NCI-H1105 (cell line): Measurements from ENCODE around the gene SMYD3.

Source experiments
- DNase-seq: peaks from one replicate; lab custom pipeline; 2025; lab: John Stamatoyannopoulos, UW

The SMYD3 gene

DNA sequence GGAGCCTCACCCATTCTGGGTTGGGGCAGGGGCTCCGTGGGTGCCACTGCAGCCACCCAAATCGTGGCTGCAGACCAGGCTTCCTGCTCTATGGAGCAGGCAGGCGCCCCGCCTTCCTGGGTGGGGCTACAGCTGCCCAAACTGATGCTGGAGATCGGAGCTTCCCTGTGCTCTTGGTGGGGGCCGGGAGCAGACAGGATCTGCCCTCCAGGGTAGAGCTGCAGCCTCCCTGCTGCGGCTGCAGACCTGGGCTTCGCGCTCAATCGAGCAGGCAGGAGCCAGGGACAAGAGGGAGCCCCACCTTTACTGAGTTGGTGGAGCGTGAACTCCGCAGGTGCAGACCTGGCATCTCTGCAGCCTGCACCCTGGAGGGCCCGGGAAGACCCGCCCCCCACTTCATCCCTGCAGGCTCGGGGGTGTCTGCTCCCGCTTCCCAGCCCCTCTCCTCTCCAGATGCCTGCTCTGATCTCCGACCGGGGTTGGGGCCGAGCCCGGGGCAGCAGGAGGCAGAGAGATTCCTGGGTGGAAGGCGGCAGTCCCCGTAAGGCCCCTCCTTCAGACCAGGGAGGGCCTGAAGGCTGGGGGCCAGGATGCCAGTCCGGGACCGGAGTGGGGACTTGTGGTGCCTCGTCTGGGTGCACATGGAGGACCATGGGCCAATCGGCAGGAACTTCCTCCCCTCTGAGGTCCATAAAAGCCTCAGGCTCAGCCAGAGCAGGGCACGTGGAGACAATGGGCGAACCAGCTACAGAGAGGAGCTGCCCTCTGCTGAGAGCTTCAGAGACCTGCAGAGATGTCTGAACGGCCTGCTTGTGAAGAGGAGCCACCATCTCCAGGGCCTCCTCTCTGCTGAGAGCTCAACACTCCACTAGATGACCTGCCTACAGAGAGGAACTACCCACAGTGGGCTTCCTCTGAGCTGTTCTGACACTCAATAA, 359.3 kb downstream of the SMYD3 start:
- no peak for DNase-seq

DNA sequence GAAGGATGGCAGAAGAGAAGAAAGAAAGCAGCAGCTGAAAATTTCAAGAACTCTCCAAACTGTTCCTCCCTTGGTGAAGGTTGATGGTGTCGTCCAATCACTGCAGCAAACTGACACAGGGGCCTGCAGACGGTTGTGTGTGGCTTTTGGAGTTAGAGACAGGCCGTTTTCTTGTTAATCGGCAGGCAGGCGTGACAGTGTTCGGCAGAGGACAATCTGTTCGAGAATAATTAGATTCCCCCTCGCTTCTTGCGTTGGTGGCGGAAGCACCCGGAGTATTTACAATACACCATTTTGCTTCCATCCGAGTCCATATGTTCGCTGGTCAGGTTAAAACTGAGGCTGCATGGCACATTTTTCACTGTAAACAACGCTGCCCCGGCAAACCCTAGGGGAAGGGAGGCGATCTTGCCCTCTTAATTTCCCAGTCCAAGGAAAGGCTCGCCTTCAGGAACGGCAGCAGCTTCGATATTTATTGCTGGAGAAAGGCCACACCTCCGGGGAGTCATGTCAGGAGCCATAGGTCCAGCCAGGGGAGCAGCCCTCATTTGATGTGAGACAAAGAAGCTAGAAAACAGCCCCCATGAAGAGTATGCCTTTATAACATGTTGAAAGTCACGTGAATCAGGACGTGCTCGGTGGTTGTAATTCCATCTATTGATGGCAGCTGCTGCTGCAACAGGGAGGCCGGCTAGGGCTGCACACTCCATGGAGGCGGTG, 360.1 kb downstream of the SMYD3 start:
- no peak for DNase-seq

DNA sequence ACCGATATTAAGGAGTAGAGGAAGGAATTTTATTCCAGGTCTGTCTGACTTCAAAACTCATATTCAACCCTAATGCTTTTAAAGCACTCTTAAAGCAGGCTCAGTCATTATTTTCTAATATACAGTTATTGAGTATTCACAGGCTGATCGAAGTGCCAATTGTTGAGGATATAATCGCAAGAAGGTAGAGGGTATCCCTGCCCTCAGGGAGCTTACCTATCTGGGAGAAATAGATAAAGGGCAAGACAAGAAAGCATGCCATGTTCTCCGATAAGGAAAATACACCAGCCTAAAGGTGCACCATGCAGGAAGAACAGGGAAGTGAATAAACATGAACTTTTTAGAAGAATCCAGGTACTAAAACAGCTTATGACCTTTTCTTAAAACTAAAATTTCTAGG, 361.2 kb downstream of the SMYD3 start:
- no peak for DNase-seq

DNA sequence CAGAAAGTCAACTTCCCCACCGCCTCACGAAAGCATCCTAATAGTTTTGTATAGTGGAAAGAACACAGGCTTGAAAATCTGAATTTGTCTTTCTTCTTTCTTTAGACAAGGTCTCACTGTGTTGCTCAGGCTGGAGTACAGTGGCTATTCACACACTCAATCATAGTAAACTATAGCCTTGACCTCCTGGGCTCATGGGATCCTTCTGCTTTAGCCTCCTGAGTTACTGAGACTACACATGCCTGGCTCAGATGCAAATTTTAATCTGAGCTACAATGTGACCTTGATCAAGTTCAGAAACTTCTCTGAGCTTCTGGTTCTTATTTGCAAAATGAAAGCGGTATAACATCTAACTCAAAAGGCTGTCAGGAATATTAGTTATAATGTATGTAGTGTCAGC, 362.1 kb downstream of the SMYD3 start:
- no peak for DNase-seq

DNA sequence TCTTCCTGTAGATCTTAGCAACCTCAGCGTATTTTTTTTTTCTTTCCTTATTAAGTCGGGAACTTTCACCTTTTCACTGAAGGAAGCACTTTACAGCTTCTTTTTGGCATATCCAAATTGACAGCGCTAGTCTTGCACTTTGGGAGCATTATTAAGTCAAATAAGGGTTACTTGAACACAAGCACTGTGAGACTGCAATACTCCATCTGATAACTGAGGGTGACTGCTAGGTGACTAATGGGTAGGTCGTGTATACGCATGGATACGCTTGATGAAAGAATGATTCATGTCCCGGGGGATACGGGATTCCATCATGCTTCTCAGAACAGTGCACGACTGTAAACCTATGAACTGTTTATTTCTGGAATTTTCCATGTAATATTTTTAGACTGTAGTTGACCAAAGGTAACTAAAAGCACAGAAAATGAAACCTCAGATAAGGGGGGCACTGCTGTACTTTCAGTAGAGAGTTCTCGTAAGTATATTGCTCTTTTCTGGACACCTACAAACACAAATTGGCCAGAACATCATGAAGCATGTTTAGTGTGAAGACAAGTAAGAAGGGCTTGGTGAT, 364.7 kb downstream of the SMYD3 start:
- no peak for DNase-seq

DNA sequence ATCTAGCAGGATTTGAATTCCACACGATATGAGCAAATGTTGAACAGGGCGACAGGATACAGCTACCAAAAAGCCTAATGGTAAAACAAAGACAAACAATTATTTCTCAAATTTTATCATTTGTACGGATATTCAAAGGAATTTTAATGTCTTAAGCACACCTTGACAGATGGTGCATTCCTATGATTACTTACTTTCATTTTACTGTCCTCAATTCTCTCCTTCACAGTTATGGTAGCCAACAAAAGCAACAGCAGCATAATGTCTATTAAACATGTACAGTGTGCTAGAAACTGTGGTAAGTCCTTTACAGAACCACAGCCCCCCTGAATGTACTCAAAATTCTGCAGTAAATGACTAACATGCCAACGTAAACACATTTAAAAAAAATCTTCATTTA, 365.8 kb downstream of the SMYD3 start:
- no peak for DNase-seq

DNA sequence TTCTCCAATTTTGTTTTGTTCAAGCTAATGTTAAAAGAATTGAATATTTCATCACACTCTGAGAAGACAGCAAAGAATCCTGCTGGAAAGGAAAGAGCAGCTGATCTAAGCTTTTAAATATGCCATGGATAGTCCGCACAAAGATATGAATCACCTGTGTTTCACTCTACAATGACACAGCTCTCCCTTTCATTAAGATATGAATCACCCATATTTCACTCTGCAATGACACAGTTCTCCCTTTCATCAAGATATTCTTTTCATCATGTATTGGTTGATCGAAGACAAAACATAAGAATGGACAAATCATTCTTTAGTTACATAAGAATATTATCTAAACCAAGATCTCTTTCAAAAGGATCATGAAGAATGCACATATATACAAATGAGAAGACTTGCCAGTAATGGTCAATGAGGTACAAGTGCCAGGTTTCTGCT, 367.3 kb downstream of the SMYD3 start:
- DNase-seq = no peak

DNA sequence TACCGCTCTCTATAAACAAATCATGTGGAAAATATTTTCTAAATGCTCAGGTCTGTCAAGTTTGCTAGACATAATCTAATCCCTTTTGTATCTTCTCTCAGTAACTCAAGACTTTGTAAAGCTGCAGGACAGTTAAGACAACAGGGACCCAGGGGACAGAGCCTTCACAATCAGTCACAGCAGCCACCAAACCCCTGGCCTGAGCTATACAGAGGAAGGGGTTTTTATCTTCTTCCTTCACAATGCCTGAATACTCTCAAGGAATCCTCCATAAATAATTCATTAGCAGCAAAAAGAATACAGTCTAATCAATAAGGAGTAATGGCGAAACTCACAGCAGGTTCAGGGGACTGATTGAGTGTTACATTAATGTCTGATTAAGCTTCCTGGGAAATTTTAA, 368.3 kb downstream of the SMYD3 start:
- DNase-seq = no peak

DNA sequence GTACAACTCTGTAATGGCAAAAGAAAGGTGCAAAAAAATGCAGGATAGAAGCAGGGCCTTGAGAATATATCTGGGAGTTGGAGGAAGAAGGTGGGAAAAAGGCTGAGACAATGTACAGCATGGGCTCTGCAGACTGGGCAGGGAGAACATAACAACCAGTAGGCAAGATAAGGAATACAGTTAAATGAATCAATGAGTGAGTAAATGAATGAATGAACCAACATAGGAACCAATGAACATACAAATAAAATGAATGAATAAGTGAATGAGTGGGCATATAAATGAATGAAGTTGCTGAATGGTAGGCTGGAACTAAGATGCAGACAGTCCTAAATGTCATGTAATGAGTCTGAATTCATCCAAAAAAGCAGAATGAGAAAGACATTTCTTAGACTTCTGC, 370.6 kb downstream of the SMYD3 start:
- no peak for DNase-seq

DNA sequence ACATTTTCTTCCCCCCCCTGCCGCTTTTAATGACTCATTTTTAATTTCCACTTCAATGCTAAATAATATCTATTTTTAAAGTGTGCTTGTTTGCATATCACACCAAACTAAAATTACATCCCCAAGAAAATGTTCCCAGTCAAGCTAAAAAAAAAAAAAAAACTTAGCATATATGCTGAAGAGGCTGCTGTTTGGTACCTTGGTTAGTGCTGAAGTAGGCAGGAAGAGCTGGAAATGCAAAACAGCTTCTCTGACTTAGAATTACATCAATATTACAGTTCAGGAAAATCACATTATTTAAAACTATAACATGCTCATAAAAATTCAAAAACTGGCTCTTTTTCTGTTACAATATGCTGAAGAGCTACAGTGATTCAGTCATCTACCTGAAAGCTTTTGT, 372.3 kb downstream of the SMYD3 start:
- DNase-seq = no peak

DNA sequence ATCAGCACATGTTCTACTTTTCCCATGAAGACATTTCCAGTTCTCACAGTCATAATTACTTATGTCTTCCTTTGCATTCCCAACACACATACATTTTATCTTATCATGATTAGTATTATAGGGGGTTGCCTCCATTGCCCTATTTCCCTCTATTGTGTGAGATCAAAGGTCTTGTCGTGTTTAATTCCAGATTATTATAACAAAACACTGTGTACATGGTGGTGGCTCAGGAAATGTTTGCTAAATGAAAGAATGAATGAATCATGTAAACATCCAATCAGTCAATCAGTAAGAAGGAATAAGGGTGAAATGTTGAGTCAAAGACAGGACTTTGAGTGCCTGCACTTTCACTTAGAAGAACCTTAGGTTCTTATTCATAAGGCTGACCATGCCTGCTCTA, 376.0 kb downstream of the SMYD3 start:
- no peak for DNase-seq

DNA sequence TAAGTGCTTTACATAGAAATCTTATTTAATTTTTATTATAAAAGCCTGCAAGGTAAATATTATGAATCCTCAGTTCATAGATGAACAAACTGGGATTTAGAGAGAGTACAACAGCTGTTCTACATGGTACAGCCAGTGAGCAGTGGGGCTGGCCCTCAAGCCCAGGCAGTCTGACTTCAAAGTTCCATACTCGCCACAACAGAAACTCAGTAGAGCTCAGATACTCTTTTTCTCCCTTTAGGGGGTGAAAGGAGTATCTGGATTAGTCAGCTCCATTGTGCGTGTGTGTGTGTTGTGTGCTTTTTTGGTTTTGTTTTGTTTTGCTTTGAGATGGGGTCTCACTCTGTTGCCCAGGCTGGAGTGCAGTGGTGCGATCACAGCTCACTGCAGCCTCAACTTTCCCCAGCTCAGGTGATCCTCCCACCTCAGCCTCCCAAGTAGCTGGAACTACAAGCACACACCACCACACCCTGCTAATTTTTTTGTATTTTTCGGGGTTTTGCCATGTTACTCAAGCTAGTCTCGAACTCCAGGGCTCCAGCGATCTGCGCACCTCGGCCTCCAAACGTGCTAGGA, 378.5 kb downstream of the SMYD3 start:
- no peak for DNase-seq

DNA sequence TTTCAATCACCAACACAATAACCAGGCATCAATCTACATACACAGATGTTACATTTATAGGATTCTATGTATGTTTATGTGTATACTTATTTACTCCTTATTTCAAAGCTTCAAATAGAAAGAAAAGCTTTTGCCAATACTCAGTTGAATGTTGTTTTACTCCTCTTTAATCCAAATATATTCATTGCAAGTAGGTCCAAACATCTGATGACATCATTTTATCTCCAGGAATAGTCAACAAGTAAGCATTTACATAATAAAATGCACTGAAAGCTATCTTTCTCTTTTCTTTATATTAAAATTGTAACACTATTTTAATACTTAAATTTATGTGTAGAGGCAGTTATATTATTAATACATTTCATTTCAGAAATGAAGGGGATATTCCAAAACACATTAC, 380.5 kb downstream of the SMYD3 start:
- DNase-seq = no peak

DNA sequence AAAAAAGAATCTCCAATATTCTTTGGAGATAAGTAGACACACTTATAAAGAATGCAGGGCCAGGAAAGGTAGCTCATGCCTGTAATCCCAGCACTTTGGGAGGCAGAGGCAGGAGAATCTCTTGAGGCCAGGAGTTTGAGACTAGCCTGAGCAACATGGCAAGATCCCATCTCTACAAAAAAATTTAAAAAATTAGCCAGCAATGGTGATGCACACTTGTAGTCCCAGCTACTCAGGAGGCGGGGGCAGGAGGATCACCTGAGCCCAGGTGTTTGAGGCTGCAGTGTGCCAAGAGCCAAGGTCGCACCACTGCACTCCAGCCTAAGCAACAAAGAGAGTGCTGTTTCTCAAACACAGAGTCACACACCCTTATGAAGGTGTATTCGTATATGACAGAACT, 385.0 kb downstream of the SMYD3 start:
- DNase-seq = no peak

DNA sequence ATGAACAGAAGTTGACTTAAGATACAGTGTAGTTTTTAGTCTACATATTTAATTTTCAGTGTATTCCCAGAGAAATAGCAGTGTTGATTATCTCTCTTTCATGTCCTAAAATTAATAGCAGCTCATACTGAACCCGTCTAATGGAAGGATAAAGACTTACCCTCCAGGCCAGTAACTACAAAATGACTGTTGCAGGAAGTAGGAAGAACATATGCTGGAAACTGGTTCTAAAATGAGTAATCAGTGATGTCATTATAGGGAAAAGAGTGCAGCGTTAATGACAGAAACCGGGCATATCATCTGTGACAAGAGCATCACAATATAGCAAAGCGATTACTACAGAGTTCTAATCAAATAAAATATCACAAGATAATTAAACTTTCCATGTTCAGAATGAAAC, 385.5 kb downstream of the SMYD3 start:
- no peak for DNase-seq

DNA sequence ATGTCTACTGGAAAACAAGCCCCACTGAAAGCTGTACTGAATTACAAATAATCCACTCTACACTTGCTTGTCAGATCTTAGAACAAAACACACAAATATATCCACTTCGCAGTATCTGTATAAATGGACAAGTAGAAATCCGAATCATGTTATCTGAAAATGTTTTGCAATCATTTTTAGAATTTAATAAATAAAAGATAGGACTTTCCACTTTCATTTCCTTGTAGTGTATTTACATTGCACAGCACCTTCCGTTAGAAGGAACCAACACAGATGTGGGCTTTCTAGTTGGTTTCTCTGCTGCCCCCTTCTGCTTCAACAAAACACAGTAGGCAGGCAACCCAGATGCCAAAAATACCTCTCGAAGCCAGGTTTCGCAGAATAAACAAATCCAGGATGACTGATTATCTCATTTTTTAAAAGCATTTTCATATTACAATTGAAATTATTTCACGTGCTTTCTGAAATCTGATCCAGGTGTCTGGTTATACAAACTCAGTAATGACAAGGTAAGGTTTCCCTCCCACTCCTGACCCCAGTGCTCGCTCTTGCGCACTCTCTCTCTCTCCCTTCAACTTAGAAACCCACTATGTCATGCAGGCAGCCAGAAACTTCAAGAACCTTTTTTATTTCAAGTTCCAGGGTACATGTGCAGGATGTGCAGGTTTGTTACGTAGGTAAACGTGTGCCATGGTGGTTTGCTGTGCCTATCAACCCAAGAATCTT, 389.9 kb downstream of the SMYD3 start:
- DNase-seq = no peak

DNA sequence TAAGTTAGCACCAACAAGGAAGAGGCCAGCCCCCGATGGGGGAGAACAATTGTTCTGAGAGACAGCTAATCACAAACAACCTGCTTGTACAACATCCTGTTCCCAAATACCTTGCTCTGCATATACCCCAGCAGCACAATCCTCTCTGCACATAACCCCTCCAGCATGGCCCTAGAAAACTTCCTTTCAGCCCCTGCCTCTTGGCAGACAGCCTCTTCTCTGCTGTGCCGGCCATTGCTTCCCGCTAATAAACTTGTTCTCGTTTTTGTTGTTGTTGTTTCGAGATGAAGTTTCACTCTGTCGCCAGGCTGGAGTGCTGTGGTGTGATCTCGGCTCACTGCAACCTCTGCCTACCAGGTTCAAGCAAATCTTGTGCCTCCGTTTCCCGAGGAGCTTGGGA, 392.7 kb downstream of the SMYD3 start:
- DNase-seq = no peak

DNA sequence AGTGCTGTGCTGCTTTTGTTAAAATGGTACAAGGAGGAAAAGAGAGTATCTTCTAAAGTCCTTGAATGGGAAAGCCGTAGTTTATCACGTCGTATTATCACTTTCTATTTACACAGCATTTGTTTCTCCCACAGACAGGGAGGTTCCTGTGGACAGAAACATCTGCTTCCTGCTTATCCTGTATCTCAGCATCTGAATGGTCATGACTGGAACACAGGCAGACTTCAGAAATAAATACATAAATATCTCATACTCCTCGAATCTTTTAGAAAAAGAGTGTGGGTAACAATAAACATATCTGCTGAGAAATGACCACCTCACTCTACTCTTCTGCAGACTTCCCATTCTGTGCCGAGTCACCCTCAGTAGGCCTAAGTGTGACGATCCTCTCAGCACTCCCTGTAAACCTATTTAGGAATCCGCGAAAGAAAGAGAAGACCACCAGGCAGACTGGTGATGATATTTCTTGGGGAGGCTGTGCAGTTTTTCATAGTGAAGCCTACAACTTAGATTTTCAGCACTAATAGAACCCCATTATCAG, 393.5 kb downstream of the SMYD3 start:
- no peak for DNase-seq

DNA sequence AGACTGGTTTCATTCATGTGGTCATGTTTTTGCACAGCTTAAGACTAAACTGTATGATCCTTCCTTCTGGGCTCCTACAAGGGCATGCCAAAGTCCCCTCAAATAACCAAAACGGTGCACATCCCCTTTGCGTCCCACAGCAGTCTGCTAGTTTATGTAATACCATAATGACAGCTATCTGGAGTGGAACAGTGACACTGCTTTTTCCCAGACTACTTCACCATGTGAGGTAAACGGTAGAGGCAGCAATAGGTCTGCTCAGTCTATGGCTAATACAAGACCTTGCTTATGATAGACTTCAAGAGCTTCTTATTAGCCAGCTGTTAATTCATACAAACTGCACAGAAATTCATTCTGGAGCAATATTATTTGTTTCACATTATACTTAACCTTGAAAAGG, 395.5 kb downstream of the SMYD3 start:
- DNase-seq = no peak

DNA sequence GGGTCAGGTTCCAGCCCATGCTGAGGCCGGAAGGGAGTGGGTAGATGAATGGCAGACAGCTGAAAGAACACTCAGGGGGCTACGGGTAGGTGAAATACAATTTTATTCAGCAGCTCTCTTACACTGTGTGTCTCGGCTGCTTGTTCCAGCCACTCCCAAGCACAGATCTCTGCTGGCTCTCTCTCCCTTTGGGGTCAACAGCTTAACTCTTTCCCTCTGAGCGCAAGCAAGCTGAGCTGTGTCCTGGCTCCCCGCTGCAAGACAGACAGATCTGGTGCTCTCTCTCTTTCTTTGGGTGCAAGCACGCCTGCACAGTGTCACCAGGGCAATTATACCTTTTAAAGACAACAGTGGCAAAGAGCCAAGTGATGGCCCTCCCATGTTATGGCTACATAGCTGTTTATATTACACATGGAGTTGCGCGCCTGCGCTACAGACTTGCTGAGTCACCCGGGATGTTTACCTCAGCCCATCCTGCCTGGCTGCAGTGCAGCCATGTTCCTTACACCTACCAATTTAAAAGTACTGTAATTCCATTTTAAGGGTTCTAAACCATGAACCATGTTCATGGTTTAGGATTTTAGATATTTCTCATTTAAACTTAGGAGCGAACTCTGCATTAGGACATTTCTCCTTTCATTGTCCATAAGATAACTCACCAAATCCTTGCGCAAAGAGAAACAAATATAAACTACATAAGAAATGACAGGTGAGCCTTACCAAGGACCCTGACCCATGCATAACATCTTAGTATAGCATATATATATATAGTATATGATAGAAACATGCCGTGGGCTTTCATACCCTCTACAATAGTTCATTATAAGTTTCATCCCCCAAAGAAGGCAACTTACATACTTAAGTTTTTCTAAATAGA, 396.5 kb downstream of the SMYD3 start:
- DNase-seq = no peak
